Measurements from ENCODE around the gene ZNF763. TPM values are rescaled to one million over a fixed set of nuclear protein-coding genes. Genes with fewer than 3 reads are reported as not detected.

Gene ZNF763
- polyA plus RNA-seq, 2 of the 4 experiments (the other 2 are of a cell fraction) = not detected

DNA sequence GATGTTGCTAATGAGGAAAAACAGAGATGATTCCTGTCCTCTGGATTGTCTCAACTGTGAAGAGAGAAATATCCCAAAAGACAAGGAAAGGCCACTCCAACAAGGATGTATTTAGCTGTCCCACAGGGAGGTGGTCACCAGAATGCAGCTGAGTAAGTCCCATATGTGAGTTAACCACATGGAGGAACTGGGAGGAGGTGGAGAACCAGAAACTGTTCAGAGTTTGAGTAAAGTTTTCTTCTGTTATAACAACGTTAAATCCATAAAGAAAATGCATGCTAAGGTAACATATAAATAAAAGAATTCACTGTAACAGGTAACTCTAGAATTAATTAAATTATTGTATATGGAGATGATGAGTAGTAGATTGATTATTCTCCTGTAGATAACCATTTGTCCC, 5.3 kb downstream of the ZNF763 start:
- CTCF ChIA-PET = no interaction called here
- Histone ChIP-seq H3K4me1 (no peaks in the 10 kb centered on the region), H3K4me2 (no peak overlapping the region), H3K27ac (no peak overlapping the region), H3K9me3 (no peaks in the 10 kb centered on the region), H3K4me3 (no peak overlapping the region)
- no peak for FAIRE-seq
- POLR2A ChIA-PET = no interaction called here
- TF ChIP-seq POLR2A (IDR thresholded peaks at IDR 0.05; ENCODE audit: low read length) (no peak), RCOR1 (IDR thresholded peaks at IDR 0.05; ENCODE audit: low read depth, low read length) (no peak), TP53 (CRISPR knock-in tag; IDR thresholded peaks at IDR 0.05) (no peak), KDM5A (IDR thresholded peaks at IDR 0.05) (no peak), NR3C1 (IDR thresholded peaks at IDR 0.05) (no peak), RNF2 (IDR thresholded peaks at IDR 0.05; ENCODE audit: borderline replicate concordance, low read depth) (no peak), PHF8 (IDR thresholded peaks at IDR 0.05; ENCODE audit: borderline replicate concordance, low read depth) (no peak), RAD21 (conservative IDR thresholded peaks at IDR 0.05 in 1 of 2, IDR thresholded peaks at IDR 0.05 in 1 of 2) (no peak), ZSCAN20 (CRISPR knock-in tag; IDR thresholded peaks at IDR 0.05) (no peak), CHD4 (IDR thresholded peaks at IDR 0.05; ENCODE audit: borderline replicate concordance) (no peak), CEBPB (IDR thresholded peaks at IDR 0.05) (no peak), SREBF2 (IDR thresholded peaks at IDR 0.05) (no peak), GATA3 (IDR thresholded peaks at IDR 0.05; ENCODE audit: borderline replicate concordance) (no peak), HOXA7 (CRISPR knock-in tag; IDR thresholded peaks at IDR 0.05) (no peak), EHF (CRISPR knock-in tag; IDR thresholded peaks at IDR 0.05) (no peak)
- TF ChIP-seq, protein P1, sequence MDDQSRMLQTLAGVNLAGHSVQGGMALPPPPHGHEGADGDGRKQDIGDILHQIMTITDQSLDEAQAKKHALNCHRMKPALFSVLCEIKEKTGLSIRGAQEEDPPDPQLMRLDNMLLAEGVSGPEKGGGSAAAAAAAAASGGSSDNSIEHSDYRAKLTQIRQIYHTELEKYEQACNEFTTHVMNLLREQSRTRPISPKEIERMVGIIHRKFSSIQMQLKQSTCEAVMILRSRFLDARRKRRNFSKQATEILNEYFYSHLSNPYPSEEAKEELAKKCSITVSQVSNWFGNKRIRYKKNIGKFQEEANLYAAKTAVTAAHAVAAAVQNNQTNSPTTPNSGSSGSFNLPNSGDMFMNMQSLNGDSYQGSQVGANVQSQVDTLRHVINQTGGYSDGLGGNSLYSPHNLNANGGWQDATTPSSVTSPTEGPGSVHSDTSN (IDR thresholded peaks at IDR 0.05) = no peak
- no peak for DNase-seq (ENCODE audit: low read depth in 1 of 2, low spot score in 1 of 2)
- ATAC-seq = no peak
- WGBS (ENCODE audit: missing lambda C conversion rate) = 0% methylated on average over 1 of the region's 1 CpG

- H3K4me2 ChIP-seq = no peak overlapping the region
- CTCF ChIA-PET = no interaction called here
- TF ChIP-seq, protein P2, sequence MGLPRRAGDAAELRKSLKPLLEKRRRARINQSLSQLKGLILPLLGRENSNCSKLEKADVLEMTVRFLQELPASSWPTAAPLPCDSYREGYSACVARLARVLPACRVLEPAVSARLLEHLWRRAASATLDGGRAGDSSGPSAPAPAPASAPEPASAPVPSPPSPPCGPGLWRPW (IDR thresholded peaks at IDR 0.05) = no peak
- no peak for TF ChIP-seq SMC3 (IDR thresholded peaks at IDR 0.05)
- TF ChIP-seq, protein P3, sequence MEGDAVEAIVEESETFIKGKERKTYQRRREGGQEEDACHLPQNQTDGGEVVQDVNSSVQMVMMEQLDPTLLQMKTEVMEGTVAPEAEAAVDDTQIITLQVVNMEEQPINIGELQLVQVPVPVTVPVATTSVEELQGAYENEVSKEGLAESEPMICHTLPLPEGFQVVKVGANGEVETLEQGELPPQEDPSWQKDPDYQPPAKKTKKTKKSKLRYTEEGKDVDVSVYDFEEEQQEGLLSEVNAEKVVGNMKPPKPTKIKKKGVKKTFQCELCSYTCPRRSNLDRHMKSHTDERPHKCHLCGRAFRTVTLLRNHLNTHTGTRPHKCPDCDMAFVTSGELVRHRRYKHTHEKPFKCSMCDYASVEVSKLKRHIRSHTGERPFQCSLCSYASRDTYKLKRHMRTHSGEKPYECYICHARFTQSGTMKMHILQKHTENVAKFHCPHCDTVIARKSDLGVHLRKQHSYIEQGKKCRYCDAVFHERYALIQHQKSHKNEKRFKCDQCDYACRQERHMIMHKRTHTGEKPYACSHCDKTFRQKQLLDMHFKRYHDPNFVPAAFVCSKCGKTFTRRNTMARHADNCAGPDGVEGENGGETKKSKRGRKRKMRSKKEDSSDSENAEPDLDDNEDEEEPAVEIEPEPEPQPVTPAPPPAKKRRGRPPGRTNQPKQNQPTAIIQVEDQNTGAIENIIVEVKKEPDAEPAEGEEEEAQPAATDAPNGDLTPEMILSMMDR (IDR thresholded peaks at IDR 0.05) = no peak
- no peak for TF ChIP-seq CEBPB (IDR thresholded peaks at IDR 0.05)
- TF ChIP-seq POLR2A (IDR thresholded peaks at IDR 0.05; ENCODE audit: low read length) = no peak
- TF ChIP-seq, protein P4, sequence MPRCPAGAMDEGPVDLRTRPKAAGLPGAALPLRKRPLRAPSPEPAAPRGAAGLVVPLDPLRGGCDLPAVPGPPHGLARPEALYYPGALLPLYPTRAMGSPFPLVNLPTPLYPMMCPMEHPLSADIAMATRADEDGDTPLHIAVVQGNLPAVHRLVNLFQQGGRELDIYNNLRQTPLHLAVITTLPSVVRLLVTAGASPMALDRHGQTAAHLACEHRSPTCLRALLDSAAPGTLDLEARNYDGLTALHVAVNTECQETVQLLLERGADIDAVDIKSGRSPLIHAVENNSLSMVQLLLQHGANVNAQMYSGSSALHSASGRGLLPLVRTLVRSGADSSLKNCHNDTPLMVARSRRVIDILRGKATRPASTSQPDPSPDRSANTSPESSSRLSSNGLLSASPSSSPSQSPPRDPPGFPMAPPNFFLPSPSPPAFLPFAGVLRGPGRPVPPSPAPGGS (IDR thresholded peaks at IDR 0.05) = no peak
- no peak for TF ChIP-seq BHLHE40 (IDR thresholded peaks at IDR 0.05; ENCODE audit: low read depth, low read length)
- no peak for TF ChIP-seq PHF8 (IDR thresholded peaks at IDR 0.05; ENCODE audit: borderline replicate concordance, low read depth)
- TF ChIP-seq, protein P5, sequence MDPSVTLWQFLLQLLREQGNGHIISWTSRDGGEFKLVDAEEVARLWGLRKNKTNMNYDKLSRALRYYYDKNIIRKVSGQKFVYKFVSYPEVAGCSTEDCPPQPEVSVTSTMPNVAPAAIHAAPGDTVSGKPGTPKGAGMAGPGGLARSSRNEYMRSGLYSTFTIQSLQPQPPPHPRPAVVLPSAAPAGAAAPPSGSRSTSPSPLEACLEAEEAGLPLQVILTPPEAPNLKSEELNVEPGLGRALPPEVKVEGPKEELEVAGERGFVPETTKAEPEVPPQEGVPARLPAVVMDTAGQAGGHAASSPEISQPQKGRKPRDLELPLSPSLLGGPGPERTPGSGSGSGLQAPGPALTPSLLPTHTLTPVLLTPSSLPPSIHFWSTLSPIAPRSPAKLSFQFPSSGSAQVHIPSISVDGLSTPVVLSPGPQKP (IDR thresholded peaks at IDR 0.05; ENCODE audit: low read depth, low read length) = no peak
- TF ChIP-seq KDM1A (IDR thresholded peaks at IDR 0.05; ENCODE audit: low read depth) = no peak
- no peak for TF ChIP-seq MAZ (IDR thresholded peaks at IDR 0.05; ENCODE audit: borderline replicate concordance, low read depth, low read length)
- TF ChIP-seq RNF2 (IDR thresholded peaks at IDR 0.05; ENCODE audit: borderline replicate concordance, low read depth) = no peak
- no peak for TF ChIP-seq HDAC2 (IDR thresholded peaks at IDR 0.05)
- TF ChIP-seq FOSB (CRISPR knock-in tag; IDR thresholded peaks at IDR 0.05) = no peak
- TF ChIP-seq FOXS1 (CRISPR knock-in tag; IDR thresholded peaks at IDR 0.05) = no peak
- no peak for TF ChIP-seq TFCP2L1 (CRISPR knock-in tag; IDR thresholded peaks at IDR 0.05)
- no peak for TF ChIP-seq ZNF302 (CRISPR knock-in tag; IDR thresholded peaks at IDR 0.05)
- no peak for TF ChIP-seq EP300 (IDR thresholded peaks at IDR 0.05)
- DNase-seq (ENCODE audit: low read depth in 1 of 2, low spot score in 1 of 2) (no peak), ATAC-seq (no peak), FAIRE-seq (no peak)
- POLR2A ChIA-PET = no interaction called here
- no peak overlapping the region for H3K27ac ChIP-seq
- no peaks in the 10 kb centered on the region for H3K4me1 ChIP-seq
- H3K4me3 ChIP-seq = no peak overlapping the region
- 0 out of 3 replicates have a peak, but pooled peaks cover 3% of the 10 kb centered on the region for H3K9me3 ChIP-seq
- WGBS (ENCODE audit: missing lambda C conversion rate) = 6% methylated on average over 2 of the region's 2 CpGs
Measured at GRCh38 chr19:11971041-11971440, 6.2 kb downstream of the ZNF763 start.

Measured in A549 (cell line).